H9 (cell line): ENCODE measurements around the gene AEBP2. TPM values are rescaled to one million over a fixed set of nuclear protein-coding genes. Genes with fewer than 3 reads are reported as not detected.
A peak's percentile ranks its signal among the peaks of the same experiment; 100 is the strongest.

Source experiments
- DNase-seq: peaks from one replicate; pipeline ENCODE4 v3.0.0-alpha.2; 2017
- H2AFZ ChIP-seq: one replicate; pipeline ENCODE4 v1.6.1; 2013; ENCODE audit warnings: mild to moderate bottlenecking, low read length, control low read depth, moderate library complexity
- H2AK5ac ChIP-seq: 2 replicates; pipeline ENCODE4 v1.6.1; 2013; ENCODE audit warnings: low read length, control low read depth, mixed read lengths; ENCODE audit not compliant: insufficient read length
- H2BK120ac ChIP-seq: one replicate; pipeline ENCODE4 v1.6.1; 2013; ENCODE audit warnings: low read depth, mild to moderate bottlenecking, low read length, control low read depth, inconsistent platforms; ENCODE audit not compliant: poor library complexity, severe bottlenecking
- H2BK12ac ChIP-seq: 2 replicates; pipeline ENCODE4 v1.6.1; 2013; ENCODE audit warnings: low read length, control low read depth, mixed read lengths, low read depth; ENCODE audit not compliant: insufficient read length
- H2BK15ac ChIP-seq: 2 replicates; pipeline ENCODE4 v1.6.1; 2013; ENCODE audit warnings: low read depth, low read length, control low read depth
- H2BK20ac ChIP-seq: one replicate; pipeline ENCODE4 v1.6.1; 2013; ENCODE audit warnings: low read depth, mild to moderate bottlenecking, low read length, control low read depth, inconsistent platforms; ENCODE audit not compliant: poor library complexity, severe bottlenecking
- H2BK5ac ChIP-seq: 2 replicates; pipeline ENCODE4 v1.6.1; 2013; ENCODE audit warnings: low read length, control low read depth, mixed read lengths; ENCODE audit not compliant: insufficient read length
- H3K14ac ChIP-seq: 2 replicates; pipeline ENCODE4 v1.6.1; 2013; ENCODE audit warnings: low read length, control low read depth; ENCODE audit not compliant: insufficient read depth
- H3K18ac ChIP-seq: 2 replicates; pipeline ENCODE4 v1.6.1; 2013; ENCODE audit warnings: low read depth, mild to moderate bottlenecking, mixed read lengths, low read length, control low read depth; ENCODE audit not compliant: insufficient read length
- H3K23ac ChIP-seq: 2 replicates; pipeline ENCODE4 v1.6.1; 2013; ENCODE audit warnings: low read length, control low read depth, mixed read lengths, low read depth; ENCODE audit not compliant: insufficient read length
- H3K23me2 ChIP-seq: 2 replicates; pipeline ENCODE4 v1.6.1; 2013; ENCODE audit warnings: low read depth, mild to moderate bottlenecking, mixed read lengths, low read length, control low read depth; ENCODE audit not compliant: insufficient read length, poor library complexity, severe bottlenecking
- H3K27ac ChIP-seq: 2 replicates; pipeline ENCODE4 v1.5.1; 2013; ENCODE audit warnings: low read length, control low read depth, mixed read lengths, low read depth; ENCODE audit not compliant: insufficient read length
- H3K27me3 ChIP-seq: 2 replicates; pipeline ENCODE4 v1.6.1; 2013; ENCODE audit warnings: low read length, control low read depth, inconsistent platforms; ENCODE audit not compliant: insufficient read depth
- H3K4ac ChIP-seq: 2 replicates; pipeline ENCODE4 v1.6.1; 2013; ENCODE audit warnings: low read depth, mild to moderate bottlenecking, control low read depth, inconsistent platforms, low read length, moderate library complexity
- H3K4me1 ChIP-seq: 2 replicates; pipeline ENCODE4 v1.6.1; 2013; ENCODE audit warnings: low read length, control low read depth, inconsistent platforms; ENCODE audit not compliant: insufficient read depth
- H3K4me2 ChIP-seq: 2 replicates; pipeline ENCODE4 v1.6.1; 2013; ENCODE audit warnings: low read length, control low read depth, mixed read lengths; ENCODE audit not compliant: insufficient read length, insufficient read depth
- H3K56ac ChIP-seq: 2 replicates; pipeline ENCODE4 v1.6.1; 2013; ENCODE audit warnings: low read depth, mild to moderate bottlenecking, mixed read lengths, low read length, control low read depth; ENCODE audit not compliant: insufficient read length
- H3K79me1 ChIP-seq: 2 replicates; pipeline ENCODE4 v1.6.1; 2013; ENCODE audit warnings: low read depth, mild to moderate bottlenecking, moderate library complexity, low read length, control low read depth, inconsistent platforms; ENCODE audit not compliant: insufficient read depth, poor library complexity, severe bottlenecking
- H3K79me2 ChIP-seq: 2 replicates; pipeline ENCODE4 v1.6.1; 2013; ENCODE audit warnings: low read length, control low read depth, inconsistent platforms; ENCODE audit not compliant: insufficient read depth
- H3K9ac ChIP-seq: 2 replicates; pipeline ENCODE4 v1.6.1; 2013; ENCODE audit warnings: low read length, control low read depth, mixed read lengths; ENCODE audit not compliant: insufficient read length; ENCODE audit errors: extremely low read depth
- H3K9me3 ChIP-seq: one replicate; pipeline ENCODE4 v1.6.1; 2013; ENCODE audit warnings: low read depth, low read length, inconsistent platforms; ENCODE audit not compliant: control insufficient read depth
- H3T11ph ChIP-seq: one replicate; pipeline ENCODE4 v1.6.1; 2013; ENCODE audit warnings: mild to moderate bottlenecking, low read length, control low read depth, inconsistent platforms
- H4K20me1 ChIP-seq: one replicate; pipeline ENCODE4 v1.6.1; 2013; ENCODE audit not compliant: control insufficient read depth, insufficient read length, insufficient read depth
- H4K5ac ChIP-seq: 2 replicates; pipeline ENCODE4 v1.6.1; 2013; ENCODE audit warnings: low read depth, mild to moderate bottlenecking, mixed read lengths, low read length, control low read depth; ENCODE audit not compliant: insufficient read length
- H4K8ac ChIP-seq: replicated peaks from 2 replicates; pipeline ENCODE4 v1.6.1; 2013; ENCODE audit warnings: low read length, control low read depth, mixed read lengths, low read depth; ENCODE audit not compliant: insufficient read length
- H4K91ac ChIP-seq: 2 replicates; pipeline ENCODE4 v1.6.1; 2013; ENCODE audit warnings: low read depth, mild to moderate bottlenecking, moderate library complexity, mixed read lengths, low read length, control low read depth; ENCODE audit not compliant: insufficient read length
- H3K27ac Mint-ChIP-seq, 3 experiments: 2 replicates in 2 of 3; 3 replicates in 1 of 3; pipeline ENCODE4 v1.8.0; 2020 to 2021; ENCODE audit warnings: mixed read lengths in 3 of 3, mild to moderate bottlenecking in 1 of 3, moderate library complexity in 1 of 3
- H3K27me3 Mint-ChIP-seq: 2 replicates; pipeline ENCODE4 v1.8.0; 2021; ENCODE audit warnings: low read depth, mild to moderate bottlenecking, moderate library complexity, mixed read lengths
- H3K36me3 Mint-ChIP-seq, 3 experiments: 2 replicates in 2 of 3; 3 replicates in 1 of 3; pipeline ENCODE4 v1.8.0; 2020 to 2021; ENCODE audit warnings: low read depth in 3 of 3, mixed read lengths in 3 of 3; ENCODE audit not compliant: insufficient read depth in 1 of 3
- H3K4me1 Mint-ChIP-seq, 2 experiments: 2 replicates each; pipeline ENCODE4 v1.8.0; 2020; ENCODE audit warnings: mixed read lengths in 2 of 2
- H3K4me3 Mint-ChIP-seq, 2 experiments: 2 replicates in 1 of 2; 3 replicates in 1 of 2; pipeline ENCODE4 v1.8.0; 2020 to 2021; ENCODE audit warnings: mild to moderate bottlenecking in 2 of 2, mixed read lengths in 2 of 2, moderate library complexity in 1 of 2
- H3K9me3 Mint-ChIP-seq, 2 experiments: 2 replicates in 1 of 2; 3 replicates in 1 of 2; pipeline ENCODE4 v1.8.0; 2020; ENCODE audit warnings: mild to moderate bottlenecking in 2 of 2, mixed read lengths in 2 of 2, moderate library complexity in 1 of 2
- WGBS: extraction: QIAGEN DNeasy Blood & Tissue Kit; methylation state at CpG from one replicate; pipeline ENCODE4 v1.1.7; 2013; ENCODE audit warnings: missing lambda C conversion rate, low lambda C conversion rate, mixed read lengths; ENCODE audit not compliant: insufficient read length; ENCODE audit errors: extremely low coverage; 5-methylcytosine and 5-hydroxymethylcytosine counted together
- total RNA-seq: library from RNA; stranded (reverse); gene quantifications from 2 replicates; pipeline ENCODE4 v1.2.1, GENCODE V29; 2021
- TF ChIP-seq, protein P1 (sequence below): fragments of 200-600 bp; sonication (generic); conservative IDR thresholded peaks from 3 replicates; pipeline ENCODE4 v1.8.0; 2021; ENCODE audit warnings: antibody characterized with exemption, mild to moderate bottlenecking

Gene AEBP2
- total RNA-seq, 1 experiment from 2014 or later: 82.8 TPM

- Histone ChIP-seq H2BK5ac (no peak overlapping the region), H2BK12ac (no peak overlapping the region), H2BK20ac (no peak overlapping the region), H3K56ac (no peak overlapping the region), H4K5ac (no peak overlapping the region), H3K9ac (no peak overlapping the region), H3K9me3 (no peaks in the 10 kb centered on the region), H3K79me2 (peaks cover 32% of the 10 kb centered on the region; the same call in 1 of the 2 replicates), H3T11ph (no peak overlapping the region), H3K4me2 (no peak overlapping the region), H3K27me3 (no peaks in the 10 kb centered on the region), H4K8ac (no peak overlapping the region), H3K4ac (no peak overlapping the region), H2BK15ac (no peak overlapping the region), H3K27ac (no peak overlapping the region), H3K4me1 (peaks cover 4% of the 10 kb centered on the region; the same call in 1 of the 2 replicates), H2AFZ (no peak overlapping the region), H4K20me1 (no peaks in the 10 kb centered on the region), H2AK5ac (no peak overlapping the region), H3K79me1 (peaks cover 7% of the 10 kb centered on the region), H2BK120ac (no peak overlapping the region), H3K23ac (no peak overlapping the region), H3K14ac (no peak overlapping the region), H3K18ac (no peak overlapping the region), H3K23me2 (no peaks in the 10 kb centered on the region), H4K91ac (no peak overlapping the region)
- Mint-ChIP-seq H3K27me3 (no peaks in the 10 kb centered on the region), H3K4me1 (peaks cover 20 to 24% of the 10 kb centered on the region in 2 experiments), H3K27ac (peak overlapping the region in 1 of 3 experiments; percentile 56; a peak in 3 of 7 replicates), H3K9me3 (no peaks in the 10 kb centered on the region), H3K4me3 (no peak overlapping the region), H3K36me3 (peaks cover 35 to 52% (median 52%) of the 10 kb centered on the region in 3 experiments; a peak in 6 of 7 replicates)
- TF ChIP-seq, protein P1, sequence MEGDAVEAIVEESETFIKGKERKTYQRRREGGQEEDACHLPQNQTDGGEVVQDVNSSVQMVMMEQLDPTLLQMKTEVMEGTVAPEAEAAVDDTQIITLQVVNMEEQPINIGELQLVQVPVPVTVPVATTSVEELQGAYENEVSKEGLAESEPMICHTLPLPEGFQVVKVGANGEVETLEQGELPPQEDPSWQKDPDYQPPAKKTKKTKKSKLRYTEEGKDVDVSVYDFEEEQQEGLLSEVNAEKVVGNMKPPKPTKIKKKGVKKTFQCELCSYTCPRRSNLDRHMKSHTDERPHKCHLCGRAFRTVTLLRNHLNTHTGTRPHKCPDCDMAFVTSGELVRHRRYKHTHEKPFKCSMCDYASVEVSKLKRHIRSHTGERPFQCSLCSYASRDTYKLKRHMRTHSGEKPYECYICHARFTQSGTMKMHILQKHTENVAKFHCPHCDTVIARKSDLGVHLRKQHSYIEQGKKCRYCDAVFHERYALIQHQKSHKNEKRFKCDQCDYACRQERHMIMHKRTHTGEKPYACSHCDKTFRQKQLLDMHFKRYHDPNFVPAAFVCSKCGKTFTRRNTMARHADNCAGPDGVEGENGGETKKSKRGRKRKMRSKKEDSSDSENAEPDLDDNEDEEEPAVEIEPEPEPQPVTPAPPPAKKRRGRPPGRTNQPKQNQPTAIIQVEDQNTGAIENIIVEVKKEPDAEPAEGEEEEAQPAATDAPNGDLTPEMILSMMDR: no peak
- no CpG with 5 or more reads among the region's 5 CpGs for WGBS
- DNase-seq: no peak
Measured at GRCh38 chr12:19462406-19462805, 23.1 kb downstream of the AEBP2 start.
